Endometrial microvascular endothelial cells (primary cell): ENCODE measurements around the gene LRCH1. TPM values are rescaled to one million over a fixed set of nuclear protein-coding genes. Genes with fewer than 3 reads are reported as not detected.

Experiments
- in situ Hi-C: cut with HindIII; loops from 2 replicates; pipeline ENCODE4 v1.10.0; 2017; ENCODE audit warnings: low sequenced_read_pairs, low pct_unique_long_range_greater_than_20kb; ENCODE audit errors: inconsistent ontology term
- total RNA-seq: library from RNA; depleted of rRNA; stranded (reverse); fragments of >200 nt; gene quantifications from one replicate; pipeline ENCODE4 v1.2.3, GENCODE V29; 2015; ENCODE audit errors: inconsistent ontology term

Gene LRCH1
- total RNA-seq, 1 donor from 2014 or later, result 13.2 TPM

GRCh38 chr13:46555722-46556417, 2.9 kb downstream of the LRCH1 start:
- in situ Hi-C loops, result no loop called here

DNA sequence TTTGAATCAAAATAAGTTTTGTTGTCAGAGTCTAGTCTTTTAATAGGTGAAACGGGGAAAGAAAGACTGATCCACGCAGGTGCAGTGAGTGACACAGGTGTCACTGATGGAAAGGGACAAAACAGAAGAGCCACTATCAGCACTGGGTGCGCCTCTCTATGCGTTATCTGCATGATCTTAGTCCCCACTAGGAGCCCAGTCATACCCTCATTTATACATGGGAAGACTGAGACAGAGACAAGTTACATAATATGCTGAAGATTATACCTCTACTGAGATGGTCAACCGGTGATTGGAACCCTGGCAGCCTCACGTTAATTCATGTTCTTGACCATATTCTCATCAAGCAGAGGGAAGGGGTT, 3.4 kb downstream of the LRCH1 start:
- in situ Hi-C loops, result no loop called here

DNA sequence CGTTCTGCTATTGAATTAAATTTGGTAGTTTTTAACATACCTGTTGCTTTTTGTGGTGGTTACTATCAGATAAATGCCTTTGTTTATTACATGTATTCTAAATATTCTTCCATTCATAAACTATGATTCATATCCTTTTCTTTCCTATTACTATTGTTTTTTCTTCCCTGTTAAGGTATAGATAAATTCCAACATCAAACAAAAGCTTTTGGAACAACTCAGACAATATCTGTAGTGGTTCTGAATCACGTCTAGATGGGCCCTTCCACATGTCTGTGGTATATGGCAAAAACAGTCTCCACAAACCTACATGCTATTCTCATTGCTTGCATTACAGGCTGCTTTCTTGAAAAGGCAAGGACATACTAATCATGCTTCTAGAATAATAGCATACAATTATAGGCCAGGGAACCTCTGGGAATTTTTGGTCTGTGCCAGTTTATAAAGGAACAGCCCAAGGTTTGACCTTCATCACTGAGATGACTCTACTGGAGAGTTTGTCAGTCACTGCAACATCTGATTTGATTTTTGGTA, 6.4 kb downstream of the LRCH1 start:
- in situ Hi-C loops, result no loop called here

DNA sequence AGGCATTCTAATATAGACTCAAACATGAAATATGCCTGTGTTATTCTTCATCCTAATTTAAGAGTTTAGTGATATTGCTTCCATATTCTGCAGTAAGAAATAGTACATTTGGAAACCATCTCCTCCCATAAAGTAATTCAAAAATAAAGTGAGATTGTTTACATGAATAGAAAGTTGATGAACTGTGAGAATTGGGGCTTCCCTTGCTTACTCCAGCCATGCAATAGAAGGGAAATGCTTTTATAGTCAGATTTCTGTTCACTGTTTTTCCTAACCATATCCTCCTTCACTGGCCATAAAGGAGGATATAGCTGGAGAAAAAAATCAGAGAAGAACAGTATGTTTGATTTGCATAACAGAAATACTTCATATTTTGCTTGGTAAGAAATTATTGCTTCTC, 7.8 kb downstream of the LRCH1 start:
- in situ Hi-C loops, result no loop called here

DNA sequence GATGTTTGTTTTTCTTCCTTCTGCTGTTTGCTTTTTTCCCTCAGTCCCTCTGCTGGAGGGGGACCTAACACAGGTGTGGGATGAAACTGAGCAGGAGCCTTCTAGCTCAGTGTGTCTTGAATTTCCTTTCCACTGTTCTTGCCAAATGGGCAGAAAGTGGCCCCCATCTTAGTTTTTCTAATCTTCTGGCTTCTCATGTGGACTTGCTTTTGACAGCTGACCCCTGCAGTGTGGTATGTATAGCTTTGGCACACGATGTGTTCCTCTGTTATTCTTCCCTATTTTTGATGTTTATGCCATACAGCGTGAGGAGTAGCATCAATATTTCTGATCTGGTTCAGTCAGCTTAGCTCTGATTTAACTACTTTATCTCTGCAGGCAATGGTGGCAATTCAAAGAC, 8.3 kb downstream of the LRCH1 start:
- in situ Hi-C loops, result no loop called here

GRCh38 chr13:46561691-46562090, 8.7 kb downstream of the LRCH1 start:
- in situ Hi-C loops, result no loop called here

GRCh38 chr13:46562152-46562551, 9.2 kb downstream of the LRCH1 start:
- in situ Hi-C loops, result no loop called here

- in situ Hi-C loops, result no loop called here
Observed at GRCh38 chr13:46562581-46562980, 9.6 kb downstream of the LRCH1 start.

GRCh38 chr13:46565808-46566750, 13.1 kb downstream of the LRCH1 start:
- in situ Hi-C loops, result no loop called here

DNA sequence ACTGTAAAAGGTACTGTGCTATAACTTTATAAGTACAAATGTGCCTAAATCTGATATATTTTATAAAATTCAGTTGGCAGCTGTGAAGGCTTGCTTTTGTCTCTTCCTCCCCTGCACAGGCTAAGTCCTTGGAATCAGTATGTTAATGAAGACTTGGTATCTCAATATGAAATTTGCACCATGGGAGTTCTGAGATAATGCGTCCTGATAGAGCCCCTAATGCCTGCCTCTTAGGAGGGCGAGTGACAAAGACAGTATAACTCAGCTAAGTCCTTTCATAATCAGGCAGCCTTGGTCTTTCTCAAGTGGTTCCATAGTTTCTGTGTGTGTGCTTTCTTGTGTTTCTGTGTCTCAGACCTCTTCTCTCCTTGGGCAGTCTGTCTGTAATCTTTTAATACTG, 14.7 kb downstream of the LRCH1 start:
- in situ Hi-C loops, result no loop called here

DNA sequence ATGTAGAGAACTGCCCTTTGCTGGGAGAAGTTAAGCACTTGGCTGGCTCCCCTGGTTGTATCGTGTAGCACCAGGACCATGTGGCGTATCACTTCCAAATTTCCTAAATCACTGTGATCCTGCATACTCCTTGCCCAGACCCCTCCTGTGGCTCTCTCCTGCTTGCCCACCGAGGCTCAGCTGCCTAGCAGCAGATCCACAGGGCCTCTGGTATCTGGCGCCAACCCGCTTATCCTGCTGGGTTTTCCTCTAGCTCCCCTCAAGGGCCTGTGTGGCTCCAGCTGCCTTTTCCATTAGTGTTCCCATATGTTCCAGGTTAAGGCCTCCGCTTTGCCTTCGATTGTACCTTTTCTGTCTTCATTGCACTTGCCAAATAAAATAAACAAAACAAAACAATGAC, 16.5 kb downstream of the LRCH1 start:
- in situ Hi-C loops, result no loop called here

- in situ Hi-C loops, result no loop called here
Observed at GRCh38 chr13:46570273-46570672, 17.3 kb downstream of the LRCH1 start.

- in situ Hi-C loops, result no loop called here
Observed at GRCh38 chr13:46571189-46571908, 18.4 kb downstream of the LRCH1 start.

- in situ Hi-C loops, result no loop called here
Observed at GRCh38 chr13:46571909-46572595, 19.1 kb downstream of the LRCH1 start.

- in situ Hi-C loops, result no loop called here
Observed at GRCh38 chr13:46572752-46573431, 19.9 kb downstream of the LRCH1 start.

DNA sequence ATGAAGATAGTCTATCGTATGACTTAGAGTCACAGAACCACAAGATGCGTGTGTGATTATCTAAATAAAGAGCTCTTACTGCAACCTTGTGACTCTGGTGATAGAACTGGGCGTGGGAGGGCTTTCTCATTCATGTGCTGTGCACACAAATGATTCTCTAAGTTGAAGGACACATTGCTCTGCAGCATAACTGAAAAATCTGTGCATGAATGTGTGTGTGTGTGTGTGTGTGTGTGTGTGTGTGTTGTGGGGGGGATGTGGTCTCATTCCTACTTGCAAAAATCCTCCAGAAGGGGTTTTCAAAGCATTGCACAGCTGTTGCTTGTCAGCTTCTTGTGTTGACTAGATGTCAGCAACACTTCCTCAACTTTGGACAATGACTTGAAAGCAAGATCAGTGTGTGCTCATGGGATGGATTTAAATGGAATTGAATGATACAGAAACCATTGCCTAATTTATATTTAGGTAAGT, 22.4 kb downstream of the LRCH1 start:
- in situ Hi-C loops, result no loop called here

DNA sequence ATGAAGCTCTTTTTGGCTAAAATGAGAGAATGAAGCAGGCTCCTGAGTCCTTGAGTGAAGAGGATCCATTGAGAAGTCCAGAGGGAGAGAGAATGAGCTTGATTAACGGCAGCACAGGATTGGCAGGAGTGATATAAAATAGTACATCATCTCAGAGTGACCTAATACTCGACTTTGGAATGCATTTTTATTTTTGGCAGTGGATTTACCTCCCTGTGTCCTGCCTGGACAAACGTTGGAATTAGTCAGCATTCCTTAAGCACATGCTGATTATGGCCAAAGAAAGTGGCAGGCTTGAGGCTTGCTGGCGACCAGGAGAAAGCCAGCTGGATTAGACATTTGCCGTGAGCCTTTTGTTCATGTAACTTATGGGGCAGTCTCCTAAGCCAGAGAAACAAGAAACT, 22.9 kb downstream of the LRCH1 start:
- in situ Hi-C loops, result no loop called here

DNA sequence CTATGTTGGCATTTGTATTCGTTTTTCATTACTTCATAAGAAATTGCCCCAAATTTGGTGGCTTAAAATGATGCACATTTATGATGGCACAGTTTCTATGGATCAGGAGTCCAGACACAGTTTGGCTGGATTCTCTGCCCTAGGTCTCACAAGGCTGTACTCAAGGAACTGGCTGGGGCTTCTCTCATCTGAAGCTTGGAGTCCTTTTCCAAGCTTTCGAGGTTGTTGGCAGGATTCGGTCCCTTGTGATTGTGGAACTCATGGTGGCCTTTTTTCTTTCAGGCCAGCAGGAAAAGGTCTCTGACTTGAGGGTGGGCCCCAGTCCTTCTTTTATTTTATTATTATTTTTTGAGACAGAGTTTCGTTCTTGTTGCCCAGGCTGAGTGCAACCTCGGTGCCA, 23.8 kb downstream of the LRCH1 start:
- in situ Hi-C loops, result no loop called here
